HG02798 (cell line): ENCODE results near the gene SDK2.
"Not testable (repeated sequence)": the region's sequence is repeated elsewhere in the genome, so short reads cannot be mapped to it uniquely, and the experiment has no call there.

Experiments
- ATAC-seq: cut with Tn5 transposase; IDR thresholded peaks from one replicate; pipeline ENCODE4 v1.9.1; 2021; ENCODE audit warnings: mild to moderate bottlenecking; ENCODE audit not compliant: unreplicated experiment, poor library complexity

Gene SDK2

DNA sequence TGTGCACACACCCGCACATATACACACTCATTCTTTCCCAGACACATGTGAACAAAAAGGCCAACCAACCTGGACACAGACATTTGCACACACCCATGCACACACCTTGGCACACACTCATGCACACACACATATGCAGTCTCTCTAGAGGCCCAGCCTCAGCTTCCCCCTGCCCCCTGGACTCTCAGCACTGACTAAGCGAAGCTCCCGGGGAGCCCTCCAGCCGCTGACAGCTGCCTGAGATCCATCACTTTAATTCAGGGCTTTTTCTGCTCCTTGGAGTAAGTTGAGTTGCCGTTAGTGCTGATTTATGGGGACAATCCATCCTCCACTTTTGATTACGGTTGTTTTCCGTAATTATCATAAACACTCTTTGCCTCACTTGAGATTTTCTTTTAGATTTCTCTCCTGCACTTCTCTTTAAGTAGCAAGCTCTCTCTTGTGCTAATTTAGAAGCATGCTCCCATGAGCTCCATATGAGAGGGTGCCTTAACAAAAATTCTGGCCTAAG is 173.9 kb downstream of the SDK2 start:
- ATAC-seq, result no peak

DNA sequence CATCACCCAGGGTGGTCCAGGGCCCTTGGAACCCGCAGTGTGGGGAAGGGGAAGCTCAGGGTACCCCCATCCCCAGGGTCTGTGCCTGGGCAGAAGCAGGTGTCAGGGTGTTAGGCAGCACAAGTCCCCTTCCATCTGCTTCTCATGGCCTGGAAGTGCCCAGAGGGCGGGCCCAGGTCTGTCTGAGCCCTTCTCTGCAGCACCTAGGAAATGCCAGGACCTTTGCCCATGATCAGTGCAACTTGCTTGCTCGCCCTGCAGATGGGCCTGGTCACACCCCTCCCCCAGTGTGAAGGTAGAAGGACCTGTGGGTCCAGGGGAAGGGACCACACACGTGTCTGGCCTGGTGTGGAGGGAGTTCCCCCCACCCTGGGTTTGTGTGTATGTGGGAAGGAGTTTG is 174.9 kb downstream of the SDK2 start:
- ATAC-seq, result no peak

DNA sequence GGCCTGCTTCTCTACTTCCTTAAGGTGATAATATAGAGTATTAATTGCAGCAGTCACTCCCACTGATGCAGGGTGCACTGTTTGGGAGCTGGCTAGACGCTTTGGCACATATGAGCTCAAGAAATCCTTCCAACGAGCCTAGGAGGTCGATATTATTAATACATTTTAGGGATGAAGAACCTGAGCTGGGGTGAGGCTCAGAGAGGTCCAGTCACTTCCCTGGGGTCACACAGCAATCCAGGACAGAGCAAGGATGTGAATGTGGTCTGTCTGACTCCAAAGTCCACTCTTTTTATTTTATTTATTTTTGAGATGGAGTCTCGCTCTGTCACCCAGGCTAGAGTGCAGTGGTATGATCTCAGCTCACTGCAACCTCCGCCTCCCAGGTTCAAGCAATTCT is 176.0 kb downstream of the SDK2 start:
- no peak for ATAC-seq

DNA sequence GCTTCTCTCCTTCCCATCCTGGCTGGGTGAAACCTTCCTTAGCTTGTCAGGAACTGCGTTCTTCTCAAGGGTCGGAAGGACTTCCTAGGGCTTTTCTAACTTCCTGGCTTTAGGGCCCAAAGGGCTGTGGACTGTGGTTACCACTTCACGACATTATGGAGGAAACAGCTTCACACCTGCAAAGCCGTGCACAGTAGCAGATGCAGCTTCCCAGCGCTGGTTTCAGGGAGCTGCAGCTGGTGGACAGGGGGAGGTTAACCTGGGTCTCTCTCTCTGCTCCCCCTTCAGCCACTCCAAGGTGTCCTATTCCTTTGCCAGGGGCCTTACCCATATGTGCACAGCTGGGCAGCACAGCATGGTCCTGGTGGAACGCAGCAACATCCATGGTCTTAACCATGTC is 176.6 kb downstream of the SDK2 start:
- ATAC-seq, result no peak

DNA sequence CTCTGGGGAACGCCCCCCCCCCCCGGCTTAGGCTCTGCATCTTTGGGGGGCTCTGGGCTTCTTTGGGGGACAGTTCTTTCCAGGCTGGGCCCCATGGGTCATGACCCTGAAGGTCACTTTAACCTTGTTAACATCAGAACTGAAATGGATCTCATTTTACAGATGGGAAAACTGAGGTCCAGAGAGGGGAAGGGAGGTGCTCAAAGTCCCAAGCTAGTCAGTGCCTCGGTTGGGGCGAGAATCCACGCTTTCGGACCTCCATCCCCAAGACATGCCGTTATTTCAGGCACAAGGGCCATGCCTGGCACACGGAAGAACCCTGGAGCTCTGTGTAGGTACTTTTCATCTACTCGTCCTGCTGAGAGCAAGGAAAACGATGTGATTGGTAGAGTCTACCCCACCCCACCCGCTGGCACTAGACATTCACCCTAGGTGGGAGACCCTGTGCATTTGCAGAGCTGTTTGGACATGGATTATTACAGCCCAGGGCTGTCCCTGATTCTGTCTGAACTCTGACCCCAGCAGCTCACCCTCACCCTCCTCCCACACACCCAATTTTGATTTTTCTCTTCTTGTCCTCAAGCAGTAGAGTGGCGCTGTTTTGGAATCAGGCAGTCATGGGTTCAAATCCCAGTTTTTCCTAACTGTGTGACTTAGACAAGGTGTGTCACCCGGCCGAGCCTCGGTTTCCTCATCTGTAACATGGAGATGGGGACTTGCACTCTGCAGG is 177.4 kb downstream of the SDK2 start:
- ATAC-seq, result no peak

DNA sequence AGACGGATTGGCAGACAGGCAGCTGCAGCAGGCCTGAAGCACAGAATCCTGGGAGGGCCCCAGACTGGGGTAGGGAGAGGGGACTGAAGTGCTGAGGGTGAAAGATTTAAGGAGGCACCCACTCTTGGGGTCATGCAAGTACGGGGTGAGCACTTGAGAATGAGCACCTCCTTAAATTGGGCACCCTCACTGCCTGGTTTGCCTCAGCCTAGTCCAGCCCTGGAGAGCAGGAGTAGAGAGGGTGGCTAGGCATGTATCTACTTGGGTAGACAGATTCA is 178.4 kb downstream of the SDK2 start:
- no peak for ATAC-seq

DNA sequence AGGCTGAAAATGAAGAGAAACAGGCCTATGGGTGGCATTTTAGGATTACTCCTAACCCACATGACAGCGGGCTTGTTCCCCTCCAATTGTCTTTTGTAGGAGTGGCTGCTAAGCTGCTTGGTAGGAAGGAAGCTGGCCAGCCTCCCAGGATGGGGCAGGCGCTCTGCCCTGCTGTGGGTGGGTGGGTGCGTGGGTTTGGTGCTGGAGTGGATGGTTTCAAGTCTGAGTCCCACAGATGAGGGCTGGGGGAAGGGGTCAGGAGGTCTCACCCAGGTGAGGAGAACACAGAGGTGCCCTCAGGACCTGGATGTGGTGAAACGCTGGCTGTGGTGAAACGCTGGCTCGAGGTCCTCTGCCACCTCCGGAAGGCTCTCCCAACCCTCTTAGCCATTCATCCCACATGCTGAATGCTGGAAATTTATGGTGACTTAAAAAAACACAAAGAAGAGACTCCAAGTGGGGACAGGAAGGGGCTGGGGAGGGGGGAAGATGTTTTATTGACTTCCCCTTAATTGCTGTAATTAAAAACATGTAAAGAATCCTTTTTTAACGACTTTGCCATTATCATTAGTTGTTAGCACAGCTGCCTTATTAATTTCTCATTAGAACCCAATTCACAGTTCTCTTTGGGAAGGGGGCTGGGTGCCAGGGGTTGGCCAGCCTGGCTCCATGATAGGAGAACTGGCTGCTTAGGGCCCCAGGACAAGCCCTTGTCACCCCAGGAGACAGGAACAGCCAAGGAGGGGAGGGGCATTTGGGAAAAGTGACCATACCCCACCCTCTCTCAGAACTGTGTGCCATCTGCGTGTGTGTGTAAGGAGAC is 178.9 kb downstream of the SDK2 start:
- no peak for ATAC-seq

DNA sequence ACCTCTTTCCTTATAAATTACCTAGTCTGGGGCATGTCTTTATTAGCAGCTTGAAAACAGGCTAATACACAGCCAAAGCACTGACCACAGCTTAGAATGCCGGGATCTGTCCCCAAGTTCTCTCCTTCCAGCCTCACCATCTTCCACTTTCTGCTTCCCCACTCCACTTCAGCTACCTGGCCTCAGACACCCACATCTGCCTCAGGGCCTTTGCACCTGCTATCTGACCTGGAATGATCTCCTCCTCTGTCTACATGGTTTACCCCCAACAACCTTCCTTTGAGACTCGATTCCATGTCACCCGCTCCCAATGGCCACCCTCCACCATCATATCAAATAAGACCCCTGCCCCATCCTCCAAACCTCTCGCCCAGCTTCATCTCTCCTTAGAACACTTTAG is 179.8 kb downstream of the SDK2 start:
- no peak for ATAC-seq

DNA sequence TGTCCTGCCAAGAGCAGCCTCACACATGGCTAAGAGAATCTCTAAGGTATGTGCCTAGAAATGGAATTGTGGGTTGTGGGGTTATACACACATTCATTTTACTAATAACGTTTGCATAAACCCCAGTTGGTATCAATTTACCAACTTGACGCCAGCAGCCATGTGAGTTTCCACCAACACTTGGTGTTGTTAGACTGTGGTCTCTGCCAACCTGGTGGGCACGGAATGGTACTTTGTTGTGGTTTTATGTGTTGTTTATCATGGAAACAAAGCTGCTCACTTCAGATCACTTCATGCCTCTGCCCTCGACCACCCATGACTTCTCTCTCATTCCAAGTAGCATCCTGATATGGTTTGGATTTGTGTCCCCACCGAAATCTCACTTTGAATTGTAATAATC is 180.4 kb downstream of the SDK2 start:
- no peak for ATAC-seq

DNA sequence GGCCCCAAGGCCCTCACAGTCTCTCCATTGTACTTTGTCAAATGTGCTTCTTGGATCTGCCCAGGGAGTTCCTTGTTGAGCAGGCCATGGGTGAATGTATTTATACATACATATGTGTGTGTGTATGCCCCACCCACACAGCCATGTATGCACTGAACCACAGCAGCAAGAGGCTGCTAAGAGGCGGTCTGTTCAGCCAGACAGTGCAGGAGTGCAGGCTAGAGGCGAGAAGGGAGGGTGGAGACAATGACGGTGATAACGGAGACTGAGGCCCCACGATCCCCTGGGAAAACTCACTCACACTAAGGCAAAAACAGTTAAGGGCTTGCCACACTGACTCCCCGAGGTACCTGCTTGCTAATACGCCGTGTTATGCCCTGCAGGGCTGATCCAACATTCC is 181.4 kb downstream of the SDK2 start:
- no peak for ATAC-seq

DNA sequence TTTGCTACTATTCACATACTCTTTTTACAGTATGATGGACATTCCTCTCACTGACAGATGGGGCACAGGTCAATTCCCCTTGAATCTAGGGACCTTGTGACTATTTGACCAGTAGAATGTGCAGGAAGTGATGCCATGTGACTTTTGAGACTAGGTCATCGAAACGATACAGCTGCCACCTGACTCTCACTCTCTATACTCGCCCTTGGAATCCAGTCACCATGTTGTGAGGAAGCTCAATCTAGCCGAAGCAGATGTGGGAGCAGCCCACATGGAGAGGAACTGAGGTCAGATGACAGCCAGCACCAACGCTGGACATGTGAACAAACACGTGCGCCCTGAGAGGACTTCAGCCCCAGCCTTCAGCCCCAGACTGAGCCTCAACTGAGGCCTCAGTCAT is 184.3 kb downstream of the SDK2 start:
- ATAC-seq, result no peak

DNA sequence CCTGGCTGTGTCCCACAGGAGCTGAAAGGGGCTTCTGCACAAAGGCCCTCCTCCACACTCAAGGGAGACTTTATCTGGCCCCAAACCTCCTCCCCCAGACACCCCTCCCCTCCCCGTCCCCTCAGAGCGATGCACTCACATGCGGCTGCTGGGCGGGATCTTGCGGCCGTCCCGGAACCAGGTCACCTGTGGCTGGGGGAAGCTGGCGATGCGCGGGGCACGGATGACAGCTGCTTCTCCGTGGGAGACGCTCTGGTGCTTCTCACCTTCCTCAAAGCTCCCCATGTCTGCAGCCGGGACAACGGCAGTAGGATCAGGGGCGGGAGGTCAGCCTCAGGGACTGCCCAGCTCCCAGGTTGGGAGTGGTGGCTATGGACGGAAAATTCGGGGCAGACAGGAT is 188.5 kb downstream of the SDK2 start:
- ATAC-seq, result no peak

DNA sequence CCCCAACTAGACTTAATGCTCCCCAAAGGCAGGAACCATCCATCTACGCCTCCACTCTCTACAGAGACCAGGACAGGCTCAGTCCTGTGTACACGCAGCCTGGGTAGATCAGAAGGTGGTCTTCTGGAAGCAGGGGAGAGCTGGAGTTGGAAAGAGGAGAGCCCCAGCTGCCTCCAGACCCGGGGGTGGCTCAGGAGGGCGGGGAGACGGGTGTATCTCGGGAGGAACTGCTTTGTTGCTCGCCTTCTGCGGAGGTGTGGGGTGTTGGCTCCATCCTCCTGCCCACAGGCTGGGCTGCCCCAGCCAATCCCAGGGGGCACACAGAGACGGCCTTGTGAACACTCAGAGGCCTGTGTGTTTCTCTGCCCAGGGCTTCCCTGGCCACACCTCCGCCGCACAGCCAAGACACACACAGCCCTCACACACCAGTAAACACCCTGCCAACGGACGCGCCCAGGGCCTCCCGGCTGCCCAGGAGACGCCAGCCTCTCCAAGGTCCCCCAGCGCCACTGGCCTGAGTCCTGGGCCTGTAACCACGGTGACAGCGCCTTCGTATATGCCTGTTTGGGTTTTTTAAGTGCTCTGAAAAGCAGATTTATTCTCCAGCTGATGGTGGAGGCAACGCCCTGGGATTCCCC is 189.1 kb downstream of the SDK2 start:
- no peak for ATAC-seq

DNA sequence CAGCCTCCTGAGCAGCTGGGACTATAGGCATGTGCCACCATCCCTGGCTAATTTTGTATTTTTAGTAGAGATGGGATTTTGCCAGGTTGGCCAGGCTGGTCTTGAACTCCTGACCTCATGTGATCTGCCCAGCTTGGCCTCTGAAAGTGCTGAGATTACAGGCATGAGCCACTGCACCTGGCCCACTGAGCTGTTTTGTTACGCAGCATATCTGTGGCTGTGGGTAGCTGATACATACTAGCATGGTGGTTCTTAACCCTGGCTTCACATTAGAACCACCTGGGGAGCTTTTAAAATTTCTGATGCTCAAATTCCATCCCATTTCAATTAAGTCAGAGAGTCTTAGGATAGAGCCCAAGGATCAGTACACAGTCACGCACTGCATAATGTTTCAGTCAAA is 190.8 kb downstream of the SDK2 start:
- ATAC-seq, result not testable (repeated sequence)

DNA sequence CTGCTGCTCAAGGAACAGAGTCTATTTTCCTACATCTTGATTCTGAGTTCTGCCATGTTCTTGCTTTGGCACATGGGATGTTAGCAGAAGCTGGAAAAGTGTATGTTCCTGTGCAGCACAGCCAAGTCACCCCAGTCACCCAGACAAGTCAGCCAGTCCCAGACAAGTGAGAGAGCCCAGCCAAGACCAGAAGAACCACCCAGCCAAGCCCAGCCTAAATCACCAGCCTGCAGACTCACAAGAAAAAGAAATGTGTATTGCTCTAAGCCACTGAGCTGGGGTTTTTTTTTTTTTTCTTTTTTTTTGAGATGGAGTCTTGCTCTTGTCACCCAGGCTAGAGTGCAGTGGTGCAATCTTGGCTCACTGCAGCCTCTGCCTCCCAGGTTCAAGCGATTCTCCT is 191.2 kb downstream of the SDK2 start:
- ATAC-seq, result no peak

DNA sequence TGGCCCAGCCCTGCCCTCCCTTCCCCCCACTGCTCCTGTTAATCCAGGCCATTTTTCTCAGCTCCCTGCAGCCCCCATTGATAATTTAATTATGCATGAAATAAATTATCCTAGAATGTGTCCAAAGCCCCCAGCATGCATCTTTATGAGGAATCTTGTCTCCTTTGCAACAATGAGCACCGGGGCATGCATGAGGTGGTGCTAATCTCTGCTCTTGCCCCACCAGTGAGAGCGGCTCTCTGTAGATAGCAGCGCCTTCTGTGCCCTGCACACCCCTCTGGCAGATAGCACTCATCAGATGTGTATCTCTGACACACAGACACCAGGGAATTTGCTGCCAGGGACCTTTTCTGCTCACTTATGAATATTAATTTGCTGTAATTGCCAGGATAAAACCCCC is 192.2 kb downstream of the SDK2 start:
- ATAC-seq, result no peak

DNA sequence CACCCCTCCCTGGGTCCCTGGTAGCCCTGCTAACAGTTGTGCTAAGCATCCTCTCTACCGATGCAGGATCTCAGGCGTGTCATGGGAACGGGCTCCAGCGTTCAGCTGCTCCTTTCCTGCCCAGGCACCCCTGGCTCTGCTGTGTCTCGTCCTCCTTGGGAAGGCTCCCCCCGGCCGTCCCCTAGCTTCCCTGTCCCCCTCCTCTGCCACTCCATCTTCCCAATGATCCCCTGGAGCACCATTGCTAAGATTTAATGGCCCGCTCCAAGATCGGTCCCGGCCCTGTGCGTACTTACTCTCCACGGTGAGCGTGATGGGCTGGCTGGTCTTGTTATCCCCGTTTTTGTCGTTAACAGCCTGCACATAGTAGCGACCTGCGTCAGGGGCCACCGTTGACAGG is 196.9 kb downstream of the SDK2 start:
- ATAC-seq, result no peak

DNA sequence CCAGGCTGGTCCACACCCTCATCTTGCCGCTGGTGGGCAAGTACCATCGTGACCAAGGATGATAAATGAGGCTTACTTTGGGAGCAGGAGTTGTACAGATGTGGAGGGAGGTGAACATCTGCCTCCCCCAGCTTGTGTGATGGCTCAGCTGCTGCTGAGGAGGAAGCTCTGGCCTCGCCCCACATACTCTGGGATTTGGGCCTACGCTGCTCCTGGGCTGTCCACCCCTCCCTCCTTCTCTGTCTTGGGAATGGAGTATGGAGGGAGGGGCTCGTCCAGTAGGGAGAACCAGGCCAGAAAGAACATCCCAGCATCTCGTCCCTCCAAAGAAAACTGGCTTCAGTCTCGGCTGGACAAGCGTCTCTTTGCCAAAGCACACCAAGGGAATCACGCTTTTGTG is 197.6 kb downstream of the SDK2 start:
- ATAC-seq, result no peak

DNA sequence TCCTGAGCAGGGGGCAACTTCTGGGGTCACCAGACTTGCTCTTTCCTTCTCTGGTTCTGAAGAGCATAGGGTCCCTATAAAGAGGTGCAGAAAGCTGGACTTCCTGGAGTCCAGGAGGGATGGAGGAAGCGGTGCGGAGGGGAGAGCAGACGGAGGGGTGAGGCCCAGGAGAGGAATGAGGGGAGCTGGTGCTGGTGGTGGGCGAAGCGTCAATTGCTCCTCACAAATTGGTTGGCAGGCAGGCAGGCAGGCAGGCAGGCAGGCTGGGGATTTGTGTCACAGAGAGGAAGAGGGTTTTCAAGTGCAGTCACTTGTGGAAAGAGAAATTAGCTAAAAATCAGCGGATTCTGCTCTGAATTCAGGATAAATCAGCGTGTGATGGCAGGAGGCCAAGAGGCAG is 198.8 kb downstream of the SDK2 start:
- ATAC-seq, result no peak

DNA sequence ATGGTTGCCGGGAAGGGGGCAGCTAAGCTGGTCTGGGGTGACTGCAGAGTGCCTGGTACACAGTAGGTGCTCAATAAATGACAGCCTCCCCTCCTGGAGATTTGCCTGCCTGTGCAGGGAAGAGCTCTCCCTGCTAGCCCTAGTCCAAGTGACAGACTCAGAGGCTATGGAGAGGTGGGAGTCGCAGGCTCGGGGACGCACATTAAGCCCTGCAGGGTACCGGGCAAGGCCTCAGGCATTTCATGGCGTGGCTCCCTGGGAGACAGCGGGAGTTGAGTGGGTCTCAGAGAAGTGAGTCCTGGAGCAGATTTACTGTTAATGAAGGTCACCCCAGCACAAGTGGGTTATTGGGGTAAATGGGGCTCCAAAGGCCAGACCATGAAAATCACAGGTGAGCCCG is 200.2 kb downstream of the SDK2 start:
- ATAC-seq, result no peak

DNA sequence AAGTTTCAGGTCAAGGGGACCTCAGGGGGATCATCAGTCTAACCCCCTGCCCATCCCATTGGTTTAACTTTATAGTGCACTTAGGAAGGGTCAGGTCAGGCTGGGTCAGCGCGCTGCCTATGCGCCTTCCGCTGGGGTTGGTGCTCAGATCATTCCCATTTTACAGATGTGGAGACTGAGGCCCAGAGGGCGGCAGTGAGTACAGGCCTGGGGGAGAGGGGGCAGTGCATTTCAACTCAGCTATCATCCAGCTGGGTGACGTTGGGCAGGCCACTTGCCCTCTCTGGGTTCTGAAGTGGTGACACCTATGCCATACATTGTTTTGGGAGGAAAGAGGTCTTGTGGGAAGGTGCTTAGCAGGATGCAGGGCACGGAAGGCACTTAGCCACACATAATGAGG is 204.6 kb downstream of the SDK2 start:
- no peak for ATAC-seq

DNA sequence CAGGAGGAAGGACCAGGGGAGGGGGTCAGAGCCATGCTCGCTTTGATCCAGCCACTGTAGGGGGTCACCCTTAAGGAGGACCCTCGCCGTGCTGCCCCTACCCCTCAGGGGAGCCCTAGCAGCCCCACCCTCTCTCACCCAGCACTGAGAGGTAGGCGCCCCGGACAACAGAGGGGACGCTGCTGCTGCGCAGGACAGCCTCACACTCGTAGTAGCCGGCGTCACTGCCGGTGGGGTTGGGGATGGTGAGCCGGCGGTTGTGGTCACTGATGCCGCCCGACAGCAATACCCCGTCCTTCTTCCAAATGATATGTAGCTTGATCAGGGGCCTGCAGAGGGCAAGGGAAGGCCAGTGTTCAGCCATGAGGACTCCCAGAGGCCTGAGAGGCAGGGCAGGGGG is 206.4 kb downstream of the SDK2 start:
- no peak for ATAC-seq
